B cell (primary cell): ENCODE measurements around the gene EXOC4. TPM values are rescaled to one million over a fixed set of nuclear protein-coding genes. Genes with fewer than 3 reads are reported as not detected.

Experiments
- ATAC-seq: fragments of 200-7000 bp; cut with Tn5 transposase; one replicate; pipeline ENCODE4 v1.10.0; 2021; ENCODE audit warnings: low read depth, mild to moderate bottlenecking, moderate number of reproducible peaks, moderate library complexity
- CTCF ChIA-PET: fragments of 350-600 bp; sonication (Branson Sonifier 250); formaldehyde crosslinking; loops from one replicate; lab custom pipeline; 2021; ENCODE audit warnings: antibody characterized with exemption, inconsistent platforms; lab: Charles Lee
- POLR2A ChIA-PET: fragments of 350-600 bp; sonication (Branson Sonifier 250); formaldehyde crosslinking; loops from one replicate; lab custom pipeline; 2021; ENCODE audit warnings: antibody characterized with exemption; lab: Charles Lee
- DNase-seq: peaks from one replicate; pipeline ENCODE4 v3.0.0; 2013
- H2AFZ ChIP-seq: 2 replicates; pipeline ENCODE4 v1.6.1; 2012; ENCODE audit warnings: mild to moderate bottlenecking, low read depth, low read length; ENCODE audit not compliant: insufficient read depth, poor library complexity, severe bottlenecking
- H3K27ac ChIP-seq, 2 donors: 1 replicate in 1 of 2; 2 replicates in 1 of 2; pipeline ENCODE4 v1.5.1; 2012 to 2013; ENCODE audit warnings: low read length in 2 of 2, mild to moderate bottlenecking in 2 of 2, moderate library complexity in 1 of 2
- H3K27me3 ChIP-seq, 4 experiments: fragments of 200-600 bp in 1 of 4; sonication (generic) in 1 of 4; replicated peaks in 1 of 4; 1 replicate in 2 of 4; 2 replicates in 2 of 4; pipeline versions ENCODE4 v1.6.1 to v1.7.0; 2013 to 2016; ENCODE audit warnings: low read length in 3 of 4, mild to moderate bottlenecking in 2 of 4, mixed read lengths in 1 of 4, moderate library complexity in 1 of 4; ENCODE audit not compliant: insufficient read depth in 4 of 4, control insufficient read depth in 3 of 4; ENCODE audit errors: control extremely low read depth in 1 of 4
- H3K36me3 ChIP-seq, 2 experiments: replicated peaks in 1 of 2; 1 replicate in 1 of 2; 2 replicates in 1 of 2; pipeline versions ENCODE4 v1.6.1 to v1.7.1; 2013; ENCODE audit warnings: low read length in 1 of 2; ENCODE audit not compliant: insufficient read depth in 2 of 2, control insufficient read depth in 1 of 2; ENCODE audit errors: control extremely low read depth in 1 of 2, extremely low read depth in 1 of 2
- H3K4me1 ChIP-seq, 2 donors: fragments of 200-600 bp in 1 of 2; sonication (generic) in 1 of 2; 1 replicate in 1 of 2; 2 replicates in 1 of 2; pipeline versions ENCODE4 v1.5.1 to v1.6.1; 2013 to 2017; ENCODE audit warnings: low read length in 2 of 2; ENCODE audit not compliant: control insufficient read depth in 2 of 2, insufficient read depth in 2 of 2
- H3K4me2 ChIP-seq: replicated peaks from 2 replicates; pipeline ENCODE3; 2012; ENCODE audit warnings: mild to moderate bottlenecking, low read depth, low read length; ENCODE audit not compliant: poor library complexity, severe bottlenecking
- H3K4me3 ChIP-seq, 5 experiments: fragments of 200-600 bp in 1 of 5; sonication (generic) in 1 of 5; 1 replicate in 3 of 5; 2 replicates in 2 of 5; pipeline versions ENCODE4 v1.5.1 to v1.7.0; 2011 to 2016; ENCODE audit warnings: low read length in 4 of 5, mild to moderate bottlenecking in 4 of 5, low read depth in 2 of 5, control low read depth in 1 of 5, moderate library complexity in 1 of 5; ENCODE audit not compliant: insufficient read depth in 1 of 5; ENCODE audit errors: control extremely low read depth in 1 of 5, extremely low read depth in 1 of 5
- H3K79me2 ChIP-seq: fragments of 200-600 bp; sonication (generic); one replicate; pipeline ENCODE4 v1.6.0; 2016; ENCODE audit warnings: low read length; ENCODE audit not compliant: control insufficient read depth, insufficient read depth
- H3K9ac ChIP-seq: fragments of 200-600 bp; sonication (generic); 2 replicates; pipeline ENCODE4 v1.6.1; 2017; ENCODE audit warnings: mild to moderate bottlenecking, low read length, moderate library complexity
- H3K9me3 ChIP-seq, 3 donors: one replicate each; pipeline versions ENCODE4 v1.6.1 to v1.7.1; 2013; ENCODE audit warnings: low read length in 2 of 3; ENCODE audit not compliant: control insufficient read depth in 2 of 3, insufficient read depth in 1 of 3; ENCODE audit errors: control extremely low read depth in 1 of 3
- H4K20me1 ChIP-seq: 2 replicates; pipeline ENCODE4 v1.6.0; 2012; ENCODE audit warnings: mild to moderate bottlenecking, low read length; ENCODE audit not compliant: insufficient read depth, control insufficient read depth, poor library complexity, severe bottlenecking
- H3K27ac Mint-ChIP-seq: one replicate; pipeline ENCODE4 v1.8.0; 2021; ENCODE audit warnings: mixed read lengths
- H3K27me3 Mint-ChIP-seq: one replicate; pipeline ENCODE4 v1.8.0; 2021; ENCODE audit warnings: mixed read lengths
- H3K4me1 Mint-ChIP-seq: one replicate; pipeline ENCODE4 v1.8.0; 2021; ENCODE audit warnings: mixed read lengths
- H3K4me3 Mint-ChIP-seq: one replicate; pipeline ENCODE4 v1.8.0; 2021; ENCODE audit warnings: mixed read lengths
- H3K9me3 Mint-ChIP-seq: one replicate; pipeline ENCODE4 v1.8.0; 2022; ENCODE audit warnings: mixed read lengths; ENCODE audit not compliant: insufficient read depth
- CTCF ChIP-seq: fragments of 200-600 bp; IDR thresholded peaks from one replicate; pipeline ENCODE4 v1.8.0; 2022; ENCODE audit warnings: antibody characterized with exemption, mild to moderate bottlenecking
- EZH2 ChIP-seq: IDR thresholded peaks from 2 replicates; pipeline ENCODE4 v1.6.1; 2012; ENCODE audit warnings: borderline replicate concordance, low read depth, mild to moderate bottlenecking, moderate library complexity, low read length; ENCODE audit not compliant: insufficient read depth, poor library complexity, severe bottlenecking
- WGBS: methylation state at CpG from one replicate; pipeline ENCODE4 v1.1.5; 2013; ENCODE audit warnings: missing lambda C conversion rate; ENCODE audit not compliant: insufficient coverage; 5-methylcytosine and 5-hydroxymethylcytosine counted together
- intact Hi-C: fragments of 100-400 bp; cut with micrococcal nuclease; formaldehyde crosslinking; loops from one replicate; pipeline ENCODE4 v1.10.0; 2022
- polyA plus RNA-seq: library from polyadenylated mRNA; depleted of rRNA; stranded (reverse); fragments of >200 nt; gene quantifications from 2 replicates; pipeline ENCODE4 v1.2.3, GENCODE V29; 2012
- total RNA-seq, 2 donors: library from RNA; stranded (reverse); fragments of 120-200 nt in 1 of 2; gene quantifications; 1 replicate in 1 of 2; 2 replicates in 1 of 2; pipeline versions ENCODE4 v1.2.3 to v1.2.4, GENCODE V29; 2013 to 2022

Gene EXOC4
- total and polyA plus RNA-seq, 2 donors (not counting 1 experiment from before 2014, with no cell fraction given): 16.7 to 135 TPM

DNA sequence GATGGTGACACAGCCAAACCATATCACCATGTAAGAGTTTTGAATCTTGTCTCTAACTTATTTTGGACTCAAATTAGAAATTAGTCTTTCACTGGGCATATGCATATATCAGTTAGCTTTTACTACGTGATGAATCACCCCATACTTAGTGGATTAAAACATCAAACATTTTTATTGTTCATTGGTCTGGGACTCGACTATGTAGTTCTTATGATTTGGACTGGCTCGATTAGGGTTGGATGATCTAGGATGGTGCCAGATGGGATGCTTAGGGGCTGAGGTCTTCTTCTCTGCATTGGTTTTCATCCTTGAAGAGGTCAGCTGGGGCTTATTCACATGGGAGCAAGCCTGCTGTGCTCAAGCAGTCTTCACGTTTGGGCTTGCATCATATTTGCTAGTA, 264.9 kb downstream of the EXOC4 start:
- Mint-ChIP-seq H3K4me3 (no peak overlapping the region), H3K9me3 (no peaks in the 10 kb centered on the region), H3K4me1 (no peaks in the 10 kb centered on the region), H3K27ac (no peak overlapping the region), H3K27me3 (no peaks in the 10 kb centered on the region)
- CTCF ChIA-PET: no interaction called here
- H2AFZ ChIP-seq: no peak overlapping the region
- POLR2A ChIA-PET: no interaction called here
- H3K4me2 ChIP-seq: no peak overlapping the region
- no peaks in the 10 kb centered on the region for H3K79me2 ChIP-seq
- no peaks in the 10 kb centered on the region for H3K4me1 ChIP-seq
- no peak for TF ChIP-seq EZH2
- TF ChIP-seq CTCF: no peak
- DNase-seq: no peak
- no peaks in the 10 kb centered on the region for H3K36me3 ChIP-seq
- H3K27me3 ChIP-seq: no peaks in the 10 kb centered on the region
- 94% methylated on average over 3 of the region's 4 CpGs for WGBS
- H3K27ac ChIP-seq: no peak overlapping the region
- H3K9me3 ChIP-seq: no peaks in the 10 kb centered on the region
- no peak for ATAC-seq
- no peak overlapping the region for H3K9ac ChIP-seq
- intact Hi-C loops: no loop called here
- H4K20me1 ChIP-seq: no peaks in the 10 kb centered on the region
- no peak overlapping the region for H3K4me3 ChIP-seq

- no peak overlapping the region for H3K4me3 Mint-ChIP-seq
- H3K79me2 ChIP-seq: no peaks in the 10 kb centered on the region
Measured at GRCh38 chr7:133518718-133519117, 265.8 kb downstream of the EXOC4 start.

More at GRCh38 chr7:133518718-133519117, 265.8 kb downstream of the EXOC4 start:
- ChIA-PET CTCF (interaction anchor here (1.0 to 1.1 kb wide), 2 partner anchors 10 to 16 kb away, joined by 3 to 4 read pairs; no protein-coding TSS in a partner anchor), POLR2A (no interaction called here)
- no CpG with 5 or more reads among the region's 2 CpGs for WGBS
- Mint-ChIP-seq H3K27me3 (no peaks in the 10 kb centered on the region), H3K9me3 (no peaks in the 10 kb centered on the region), H3K4me1 (no peaks in the 10 kb centered on the region), H3K27ac (no peak overlapping the region)
- no peak overlapping the region for H3K9ac ChIP-seq
- no peak overlapping the region for H3K4me2 ChIP-seq
- no peak for TF ChIP-seq CTCF
- no peak for TF ChIP-seq EZH2
- H3K4me1 ChIP-seq: no peaks in the 10 kb centered on the region
- no peak overlapping the region for H3K4me3 ChIP-seq
- ATAC-seq (no peak), DNase-seq (no peak)
- H2AFZ ChIP-seq: no peak overlapping the region
- H3K27me3 ChIP-seq: no peaks in the 10 kb centered on the region
- H3K36me3 ChIP-seq: no peaks in the 10 kb centered on the region
- no peaks in the 10 kb centered on the region for H3K9me3 ChIP-seq
- no peaks in the 10 kb centered on the region for H4K20me1 ChIP-seq
- H3K27ac ChIP-seq: no peak overlapping the region
- intact Hi-C loops: no loop called here
